NCI-H1436 (cell line): Measurements from ENCODE around the gene SLC23A2.
"Not testable (repeated sequence)": the region's sequence is repeated elsewhere in the genome, so short reads cannot be mapped to it uniquely, and the experiment has no call there.

Source experiments
- DNase-seq: peaks from one replicate; lab custom pipeline; 2025; lab: John Stamatoyannopoulos, UW

The SLC23A2 gene

GRCh38 chr20:4936392-4936850 is 64.9 kb downstream of the SLC23A2 start:
- DNase-seq: no peak

GRCh38 chr20:4932061-4932460 is 69.2 kb downstream of the SLC23A2 start:
- no peak for DNase-seq

- DNase-seq: no peak
Measured at GRCh38 chr20:4929686-4930397, 71.5 kb downstream of the SLC23A2 start.

GRCh38 chr20:4926531-4927156 is 74.7 kb downstream of the SLC23A2 start:
- DNase-seq: no peak

- DNase-seq: no peak
Measured at GRCh38 chr20:4925842-4926530, 75.3 kb downstream of the SLC23A2 start.

GRCh38 chr20:4924446-4924845 is 76.9 kb downstream of the SLC23A2 start:
- DNase-seq: no peak

- DNase-seq: no peak
Measured at GRCh38 chr20:4924032-4924431, 77.3 kb downstream of the SLC23A2 start.

GRCh38 chr20:4922186-4922585 is 79.1 kb downstream of the SLC23A2 start:
- no peak for DNase-seq

GRCh38 chr20:4921271-4921670 is 80.0 kb downstream of the SLC23A2 start:
- DNase-seq: not testable (repeated sequence)

GRCh38 chr20:4920655-4921054 is 80.7 kb downstream of the SLC23A2 start:
- no peak for DNase-seq

GRCh38 chr20:4920131-4920530 is 81.2 kb downstream of the SLC23A2 start:
- DNase-seq: no peak

- DNase-seq: peak; percentile 13
Measured at GRCh38 chr20:4919047-4919704, 82.1 kb downstream of the SLC23A2 start.

GRCh38 chr20:4918473-4918872 is 82.8 kb downstream of the SLC23A2 start:
- DNase-seq: no peak

- no peak for DNase-seq
Measured at GRCh38 chr20:4916971-4917881, 84.1 kb downstream of the SLC23A2 start.

- no peak for DNase-seq
Measured at GRCh38 chr20:4913147-4913546, 88.2 kb downstream of the SLC23A2 start.

- DNase-seq: no peak
Measured at GRCh38 chr20:4912380-4913142, 88.7 kb downstream of the SLC23A2 start.

GRCh38 chr20:4910951-4911350 is 90.4 kb downstream of the SLC23A2 start:
- DNase-seq: no peak

GRCh38 chr20:4905613-4906012 is 95.7 kb downstream of the SLC23A2 start:
- DNase-seq: no peak

- no peak for DNase-seq
Measured at GRCh38 chr20:4905195-4905594, 96.1 kb downstream of the SLC23A2 start.

GRCh38 chr20:4904127-4904860 is 97.0 kb downstream of the SLC23A2 start:
- no peak for DNase-seq
